ENCODE results near the gene PLD1.

PLD1 gene

GRCh38 chr3:171757361-171758034 lies 52.8 kb downstream of the PLD1 start:
- DNase-seq (ENCODE audit: extremely low read depth, low read depth): no peak
- no peak overlapping the region for H3K4me3 ChIP-seq (replicated peaks; ENCODE audit: low read depth, low read length)
- TF ChIP-seq, protein P1, sequence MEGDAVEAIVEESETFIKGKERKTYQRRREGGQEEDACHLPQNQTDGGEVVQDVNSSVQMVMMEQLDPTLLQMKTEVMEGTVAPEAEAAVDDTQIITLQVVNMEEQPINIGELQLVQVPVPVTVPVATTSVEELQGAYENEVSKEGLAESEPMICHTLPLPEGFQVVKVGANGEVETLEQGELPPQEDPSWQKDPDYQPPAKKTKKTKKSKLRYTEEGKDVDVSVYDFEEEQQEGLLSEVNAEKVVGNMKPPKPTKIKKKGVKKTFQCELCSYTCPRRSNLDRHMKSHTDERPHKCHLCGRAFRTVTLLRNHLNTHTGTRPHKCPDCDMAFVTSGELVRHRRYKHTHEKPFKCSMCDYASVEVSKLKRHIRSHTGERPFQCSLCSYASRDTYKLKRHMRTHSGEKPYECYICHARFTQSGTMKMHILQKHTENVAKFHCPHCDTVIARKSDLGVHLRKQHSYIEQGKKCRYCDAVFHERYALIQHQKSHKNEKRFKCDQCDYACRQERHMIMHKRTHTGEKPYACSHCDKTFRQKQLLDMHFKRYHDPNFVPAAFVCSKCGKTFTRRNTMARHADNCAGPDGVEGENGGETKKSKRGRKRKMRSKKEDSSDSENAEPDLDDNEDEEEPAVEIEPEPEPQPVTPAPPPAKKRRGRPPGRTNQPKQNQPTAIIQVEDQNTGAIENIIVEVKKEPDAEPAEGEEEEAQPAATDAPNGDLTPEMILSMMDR (IDR thresholded peaks at IDR 0.05; ENCODE audit: low read depth, low read length, missing control alignments): no peak

GRCh38 chr3:171755656-171756055 lies 54.6 kb downstream of the PLD1 start:
- TF ChIP-seq, protein P1 (IDR thresholded peaks at IDR 0.05; ENCODE audit: low read depth, low read length, missing control alignments): no peak
- H3K4me3 ChIP-seq (replicated peaks; ENCODE audit: low read depth, low read length): no peak overlapping the region
- DNase-seq (ENCODE audit: extremely low read depth, low read depth): no peak

- DNase-seq (ENCODE audit: extremely low read depth, low read depth): no peak
- H3K4me3 ChIP-seq (replicated peaks; ENCODE audit: low read depth, low read length): no peak overlapping the region
- TF ChIP-seq, protein P1 (IDR thresholded peaks at IDR 0.05; ENCODE audit: low read depth, low read length, missing control alignments): no peak
Observed at GRCh38 chr3:171755015-171755589, 55.2 kb downstream of the PLD1 start.

- TF ChIP-seq, protein P1 (IDR thresholded peaks at IDR 0.05; ENCODE audit: low read depth, low read length, missing control alignments): no peak
- no peak for DNase-seq (ENCODE audit: extremely low read depth, low read depth)
- no peak overlapping the region for H3K4me3 ChIP-seq (replicated peaks; ENCODE audit: low read depth, low read length)
Observed at GRCh38 chr3:171753665-171754408, 56.4 kb downstream of the PLD1 start.

GRCh38 chr3:171753025-171753472 lies 57.2 kb downstream of the PLD1 start:
- H3K4me3 ChIP-seq (replicated peaks; ENCODE audit: low read depth, low read length): no peak overlapping the region
- TF ChIP-seq, protein P1 (IDR thresholded peaks at IDR 0.05; ENCODE audit: low read depth, low read length, missing control alignments): no peak
- DNase-seq (ENCODE audit: extremely low read depth, low read depth): no peak

DNA sequence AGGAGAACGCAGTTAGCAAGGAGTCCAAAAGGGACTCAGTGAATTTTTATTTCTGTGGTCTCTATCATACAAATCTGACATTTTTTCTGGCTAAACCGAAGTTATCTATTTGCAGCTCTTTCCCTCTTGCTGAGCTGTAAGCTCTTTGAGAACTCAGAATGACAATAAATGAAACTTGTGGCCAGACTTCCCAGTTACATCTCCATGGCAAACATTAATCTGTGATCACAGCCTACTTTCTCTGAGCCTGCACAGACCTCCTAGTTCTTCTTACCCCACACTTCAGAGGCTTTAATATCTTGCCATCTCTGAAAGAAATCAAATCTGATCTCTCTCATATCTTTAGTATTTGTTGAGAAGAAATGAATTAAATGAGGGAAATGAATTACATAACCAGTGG lies 58.0 kb downstream of the PLD1 start:
- no peak for DNase-seq (ENCODE audit: extremely low read depth, low read depth)
- TF ChIP-seq, protein P1 (IDR thresholded peaks at IDR 0.05; ENCODE audit: low read depth, low read length, missing control alignments): no peak
- H3K4me3 ChIP-seq (replicated peaks; ENCODE audit: low read depth, low read length): no peak overlapping the region

Measured in HFF-Myc (cell line).